ENCODE measurements around the gene TMC2. TPM values are rescaled to one million over a fixed set of nuclear protein-coding genes. Genes with fewer than 3 reads are reported as not detected.

TMC2 gene
- total and polyA plus RNA-seq, 2 of the 4 experiments (the other 2 are of a cell fraction): not detected

DNA sequence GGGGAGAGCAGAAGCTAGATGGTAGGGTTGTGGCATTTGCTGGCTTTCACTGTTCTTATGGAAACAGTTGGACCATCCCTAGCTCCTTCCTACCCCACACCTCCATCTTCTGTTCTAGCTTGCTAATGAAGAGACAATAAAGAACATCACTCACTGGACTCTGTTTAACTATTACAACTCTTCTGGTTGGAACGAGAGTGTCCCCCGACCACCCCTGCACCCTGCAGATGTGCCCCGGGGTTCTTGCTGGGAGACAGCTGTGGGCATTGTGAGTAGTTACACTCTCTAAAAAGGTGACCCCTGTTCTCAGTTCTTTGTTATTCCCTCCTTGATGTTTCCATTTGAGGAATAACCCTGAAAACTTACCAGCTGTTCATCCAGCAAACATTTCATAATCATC is 75.7 kb downstream of the TMC2 start:
- H2BK20ac ChIP-seq (ENCODE audit: low read depth, low read length): no peak overlapping the region
- H2AK9ac ChIP-seq (replicated peaks; ENCODE audit: low read depth, low read length, poor library complexity): no peak overlapping the region
- CTCF ChIA-PET: no interaction called here
- H3K4me3 ChIP-seq (ENCODE audit: insufficient read depth, low read depth, low read length): no peak overlapping the region
- WGBS, 2 experiments (ENCODE audit: extremely low coverage in 2 of 2, insufficient read length in 1 of 2): no CpG with 5 or more reads among the region's 3 CpGs
- BruUV-seq (replicated peaks): no TSS peak
- H3K79me1 ChIP-seq (ENCODE audit: low read depth in 1 of 2, low read length in 2 of 2): no peaks in the 10 kb centered on the region
- no peak overlapping the region for H3K18ac ChIP-seq (ENCODE audit: low read depth, low read length)
- dilution Hi-C loops (cut with HindIII; ENCODE audit: low sequenced_read_pairs, unreplicated experiment) (no loop called here), in situ Hi-C loops (cut with MboI; ENCODE audit: low sequenced_read_pairs) (no loop called here), intact Hi-C loops (cut with micrococcal nuclease) (no loop called here)
- no peak overlapping the region for H3K23ac ChIP-seq (ENCODE audit: low read depth, low read length)
- H2BK5ac ChIP-seq (ENCODE audit: low read depth, low read length, poor library complexity, severe bottlenecking): no peak overlapping the region
- no peaks in the 10 kb centered on the region for H3K36me3 ChIP-seq (ENCODE audit: control insufficient read depth, insufficient read depth, low read length)
- DNase-seq (no peak), ATAC-seq (ENCODE audit: low read depth) (no peak)
- no peaks in the 10 kb centered on the region for H3K4me1 ChIP-seq (ENCODE audit: control insufficient read depth, insufficient read depth, low read length)
- H3K4me2 ChIP-seq (ENCODE audit: low read depth, low read length): no peak overlapping the region
- no peak overlapping the region for H2AK5ac ChIP-seq (ENCODE audit: low read depth, low read length)
- H3K14ac ChIP-seq (replicated peaks; ENCODE audit: low read depth, low read length): no peak overlapping the region
- H2BK15ac ChIP-seq (ENCODE audit: low read depth, low read length): no peak overlapping the region
- H3K9me3 ChIP-seq (ENCODE audit: control insufficient read depth, insufficient read depth, low read length): 0 out of 2 replicates have a peak, but pooled peaks cover 2% of the 10 kb centered on the region
- POLR2A ChIA-PET (ENCODE audit: unreplicated experiment): no interaction called here
- no peak overlapping the region for H3K27ac ChIP-seq (ENCODE audit: insufficient read depth, low read length)
- H3K27me3 ChIP-seq (ENCODE audit: control insufficient read depth, insufficient read depth, low read length): peaks cover 5% of the 10 kb centered on the region
- H4K5ac ChIP-seq (ENCODE audit: low read depth, low read length): no peak overlapping the region
- no peaks in the 10 kb centered on the region for H4K20me1 ChIP-seq (ENCODE audit: insufficient read depth, low read length)
- H3K4ac ChIP-seq (ENCODE audit: low read depth, low read length): no peak overlapping the region
- H4K91ac ChIP-seq (ENCODE audit: insufficient read depth, low read depth, low read length): no peak overlapping the region
- no peak overlapping the region for H3K9ac ChIP-seq (ENCODE audit: low read depth, low read length)
- no peak overlapping the region for H2AFZ ChIP-seq (replicated peaks; ENCODE audit: low read length, poor library complexity)
- H3K56ac ChIP-seq (ENCODE audit: extremely low read depth, insufficient read depth, low read length): no peak overlapping the region
- H4K8ac ChIP-seq (ENCODE audit: low read depth in 2 of 2, low read length in 2 of 2): no peak overlapping the region
- H2BK120ac ChIP-seq (ENCODE audit: low read depth, low read length): no peak overlapping the region
- no peaks in the 10 kb centered on the region for H3K9me1 ChIP-seq (ENCODE audit: insufficient read depth, low read length)
- TF ChIP-seq RAD21 (IDR thresholded peaks at IDR 0.05; ENCODE audit: low read length) (no peak), POLR2A (IDR thresholded peaks at IDR 0.05; ENCODE audit: low read depth, low read length) (no peak), RCOR1 (IDR thresholded peaks at IDR 0.05; ENCODE audit: insufficient replicate concordance, low read length) (no peak), CHD1 (IDR thresholded peaks at IDR 0.05; ENCODE audit: low read depth, low read length) (no peak), NFE2L2 (IDR thresholded peaks at IDR 0.05; ENCODE audit: low read depth, low read length) (no peak), CEBPB (IDR thresholded peaks at IDR 0.05; ENCODE audit: low read depth, low read length) (no peak), SMC3 (IDR thresholded peaks at IDR 0.05; ENCODE audit: low read depth, low read length) (no peak), FOS (IDR thresholded peaks at IDR 0.05; ENCODE audit: low read depth, low read length) (no peak), BHLHE40 (IDR thresholded peaks at IDR 0.05; ENCODE audit: low read depth, low read length) (no peak), MAFK (IDR thresholded peaks at IDR 0.05; ENCODE audit: low read depth, low read length) (no peak), MAZ (IDR thresholded peaks at IDR 0.05; ENCODE audit: borderline replicate concordance, low read depth, low read length) (no peak), RFX5 (IDR thresholded peaks at IDR 0.05; ENCODE audit: low read depth, low read length) (no peak), MXI1 (IDR thresholded peaks at IDR 0.05; ENCODE audit: borderline replicate concordance, low read depth, low read length) (no peak)
- TF ChIP-seq, protein P1, sequence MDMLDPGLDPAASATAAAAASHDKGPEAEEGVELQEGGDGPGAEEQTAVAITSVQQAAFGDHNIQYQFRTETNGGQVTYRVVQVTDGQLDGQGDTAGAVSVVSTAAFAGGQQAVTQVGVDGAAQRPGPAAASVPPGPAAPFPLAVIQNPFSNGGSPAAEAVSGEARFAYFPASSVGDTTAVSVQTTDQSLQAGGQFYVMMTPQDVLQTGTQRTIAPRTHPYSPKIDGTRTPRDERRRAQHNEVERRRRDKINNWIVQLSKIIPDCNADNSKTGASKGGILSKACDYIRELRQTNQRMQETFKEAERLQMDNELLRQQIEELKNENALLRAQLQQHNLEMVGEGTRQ (IDR thresholded peaks at IDR 0.05; ENCODE audit: low read depth, low read length): no peak
- TF ChIP-seq, protein P2, sequence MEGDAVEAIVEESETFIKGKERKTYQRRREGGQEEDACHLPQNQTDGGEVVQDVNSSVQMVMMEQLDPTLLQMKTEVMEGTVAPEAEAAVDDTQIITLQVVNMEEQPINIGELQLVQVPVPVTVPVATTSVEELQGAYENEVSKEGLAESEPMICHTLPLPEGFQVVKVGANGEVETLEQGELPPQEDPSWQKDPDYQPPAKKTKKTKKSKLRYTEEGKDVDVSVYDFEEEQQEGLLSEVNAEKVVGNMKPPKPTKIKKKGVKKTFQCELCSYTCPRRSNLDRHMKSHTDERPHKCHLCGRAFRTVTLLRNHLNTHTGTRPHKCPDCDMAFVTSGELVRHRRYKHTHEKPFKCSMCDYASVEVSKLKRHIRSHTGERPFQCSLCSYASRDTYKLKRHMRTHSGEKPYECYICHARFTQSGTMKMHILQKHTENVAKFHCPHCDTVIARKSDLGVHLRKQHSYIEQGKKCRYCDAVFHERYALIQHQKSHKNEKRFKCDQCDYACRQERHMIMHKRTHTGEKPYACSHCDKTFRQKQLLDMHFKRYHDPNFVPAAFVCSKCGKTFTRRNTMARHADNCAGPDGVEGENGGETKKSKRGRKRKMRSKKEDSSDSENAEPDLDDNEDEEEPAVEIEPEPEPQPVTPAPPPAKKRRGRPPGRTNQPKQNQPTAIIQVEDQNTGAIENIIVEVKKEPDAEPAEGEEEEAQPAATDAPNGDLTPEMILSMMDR (conservative IDR thresholded peaks at IDR 0.05; ENCODE audit: low read depth, low read length): no peak
- TF ChIP-seq, protein P3, sequence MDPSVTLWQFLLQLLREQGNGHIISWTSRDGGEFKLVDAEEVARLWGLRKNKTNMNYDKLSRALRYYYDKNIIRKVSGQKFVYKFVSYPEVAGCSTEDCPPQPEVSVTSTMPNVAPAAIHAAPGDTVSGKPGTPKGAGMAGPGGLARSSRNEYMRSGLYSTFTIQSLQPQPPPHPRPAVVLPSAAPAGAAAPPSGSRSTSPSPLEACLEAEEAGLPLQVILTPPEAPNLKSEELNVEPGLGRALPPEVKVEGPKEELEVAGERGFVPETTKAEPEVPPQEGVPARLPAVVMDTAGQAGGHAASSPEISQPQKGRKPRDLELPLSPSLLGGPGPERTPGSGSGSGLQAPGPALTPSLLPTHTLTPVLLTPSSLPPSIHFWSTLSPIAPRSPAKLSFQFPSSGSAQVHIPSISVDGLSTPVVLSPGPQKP (IDR thresholded peaks at IDR 0.05; ENCODE audit: borderline replicate concordance, low read depth, low read length): no peak
